ENCODE data around the gene RERG.

Gene RERG

GRCh38 chr12:15193946-15194345 lies 27.3 kb downstream of the RERG start:
- TF ChIP-seq, protein P1, sequence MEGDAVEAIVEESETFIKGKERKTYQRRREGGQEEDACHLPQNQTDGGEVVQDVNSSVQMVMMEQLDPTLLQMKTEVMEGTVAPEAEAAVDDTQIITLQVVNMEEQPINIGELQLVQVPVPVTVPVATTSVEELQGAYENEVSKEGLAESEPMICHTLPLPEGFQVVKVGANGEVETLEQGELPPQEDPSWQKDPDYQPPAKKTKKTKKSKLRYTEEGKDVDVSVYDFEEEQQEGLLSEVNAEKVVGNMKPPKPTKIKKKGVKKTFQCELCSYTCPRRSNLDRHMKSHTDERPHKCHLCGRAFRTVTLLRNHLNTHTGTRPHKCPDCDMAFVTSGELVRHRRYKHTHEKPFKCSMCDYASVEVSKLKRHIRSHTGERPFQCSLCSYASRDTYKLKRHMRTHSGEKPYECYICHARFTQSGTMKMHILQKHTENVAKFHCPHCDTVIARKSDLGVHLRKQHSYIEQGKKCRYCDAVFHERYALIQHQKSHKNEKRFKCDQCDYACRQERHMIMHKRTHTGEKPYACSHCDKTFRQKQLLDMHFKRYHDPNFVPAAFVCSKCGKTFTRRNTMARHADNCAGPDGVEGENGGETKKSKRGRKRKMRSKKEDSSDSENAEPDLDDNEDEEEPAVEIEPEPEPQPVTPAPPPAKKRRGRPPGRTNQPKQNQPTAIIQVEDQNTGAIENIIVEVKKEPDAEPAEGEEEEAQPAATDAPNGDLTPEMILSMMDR (IDR thresholded peaks at IDR 0.05; ENCODE audit: low read depth, low read length): no peak
- Histone ChIP-seq H3K36me3 (0 out of 2 replicates have a peak, but pooled peaks cover 3% of the 10 kb centered on the region), H3K27me3 (no peaks in the 10 kb centered on the region), H3K4me3 (ENCODE audit: low read depth, low read length) (no peak overlapping the region), H3K4me1 (peaks cover 20% of the 10 kb centered on the region), H3K9me3 (no peaks in the 10 kb centered on the region)
- DNase-seq: no peak

GRCh38 chr12:15192720-15193119 lies 28.5 kb downstream of the RERG start:
- no peak for DNase-seq
- Histone ChIP-seq H3K27me3 (no peaks in the 10 kb centered on the region), H3K4me3 (ENCODE audit: low read depth, low read length) (no peak overlapping the region), H3K36me3 (0 out of 2 replicates have a peak, but pooled peaks cover under 1% of the 10 kb centered on the region), H3K4me1 (peaks cover 26% of the 10 kb centered on the region), H3K9me3 (no peaks in the 10 kb centered on the region)
- TF ChIP-seq, protein P1 (IDR thresholded peaks at IDR 0.05; ENCODE audit: low read depth, low read length): no peak

DNA sequence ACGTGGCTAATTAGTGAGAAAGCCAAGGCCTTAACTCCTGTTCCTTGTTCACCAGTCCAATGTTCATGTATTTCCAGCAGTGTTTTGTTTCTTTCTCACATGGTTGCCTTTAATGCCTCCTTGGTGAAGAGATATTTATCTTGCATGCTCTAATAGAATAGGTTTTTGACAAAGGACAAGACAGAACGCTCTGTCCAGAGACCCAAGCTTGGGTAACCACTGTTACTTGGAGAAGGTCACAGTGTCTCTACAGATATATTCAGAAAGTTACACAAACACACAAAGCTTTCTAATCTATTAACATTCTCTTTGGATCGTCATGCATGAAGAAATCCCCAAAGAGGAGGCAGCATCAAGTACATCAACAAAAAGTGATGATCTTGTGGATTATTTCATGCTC lies 33.1 kb downstream of the RERG start:
- Histone ChIP-seq H3K9me3 (no peaks in the 10 kb centered on the region), H3K4me3 (ENCODE audit: low read depth, low read length) (no peak overlapping the region), H3K27me3 (no peaks in the 10 kb centered on the region), H3K36me3 (no peaks in the 10 kb centered on the region), H3K4me1 (peaks cover 41% of the 10 kb centered on the region)
- no peak for DNase-seq
- TF ChIP-seq, protein P1 (IDR thresholded peaks at IDR 0.05; ENCODE audit: low read depth, low read length): no peak

DNA sequence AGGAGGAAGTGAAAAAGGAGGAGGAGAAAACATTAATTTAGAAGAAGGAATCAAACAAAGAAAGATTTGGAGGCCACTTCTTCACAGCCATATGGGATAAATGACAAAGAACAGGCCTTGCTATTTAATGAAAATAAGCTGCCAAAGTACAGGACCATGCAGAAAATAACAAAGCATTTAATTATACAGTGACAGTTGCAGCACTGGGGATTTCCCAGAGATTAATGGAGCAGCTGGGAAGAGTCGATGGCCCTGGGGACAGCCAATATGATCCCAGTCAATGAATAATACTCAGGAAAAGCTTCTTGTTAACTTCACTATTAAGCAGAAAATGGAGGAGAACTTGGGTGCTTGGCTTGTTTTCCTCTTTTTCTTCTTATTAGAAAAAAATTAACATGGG lies 34.6 kb downstream of the RERG start:
- 0 out of 2 replicates have a peak overlapping the region, but pooled peaks have one; percentile 8 for H3K4me3 ChIP-seq (ENCODE audit: low read depth, low read length)
- DNase-seq: peak; percentile 77
- no peaks in the 10 kb centered on the region for H3K27me3 ChIP-seq
- no peaks in the 10 kb centered on the region for H3K36me3 ChIP-seq
- peaks cover 48% of the 10 kb centered on the region for H3K4me1 ChIP-seq
- TF ChIP-seq, protein P1 (IDR thresholded peaks at IDR 0.05; ENCODE audit: low read depth, low read length): no peak
- H3K9me3 ChIP-seq: no peaks in the 10 kb centered on the region

DNA sequence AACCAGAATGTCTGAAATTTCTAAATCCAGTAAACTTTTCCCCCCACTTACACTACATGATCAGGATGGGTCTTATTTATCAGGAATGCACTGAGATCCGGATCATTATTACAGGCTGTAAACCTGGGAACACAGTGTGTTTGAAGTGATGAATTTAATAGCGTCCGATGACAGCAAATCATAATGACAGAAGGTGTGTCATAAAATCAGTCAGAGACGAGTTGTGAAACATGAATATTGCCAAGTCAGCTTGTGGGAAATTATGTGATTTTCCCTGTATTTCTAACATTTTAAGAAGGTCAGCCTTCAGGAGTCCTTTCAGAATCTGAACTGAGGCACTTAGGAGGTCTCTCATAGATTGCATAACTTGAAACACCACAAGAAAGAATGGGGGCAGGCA lies 36.7 kb downstream of the RERG start:
- H3K9me3 ChIP-seq: no peaks in the 10 kb centered on the region
- TF ChIP-seq, protein P1 (IDR thresholded peaks at IDR 0.05; ENCODE audit: low read depth, low read length): no peak
- peaks cover 67% of the 10 kb centered on the region for H3K4me1 ChIP-seq
- DNase-seq: no peak
- no peaks in the 10 kb centered on the region for H3K36me3 ChIP-seq
- no peaks in the 10 kb centered on the region for H3K27me3 ChIP-seq
- no peak overlapping the region for H3K4me3 ChIP-seq (ENCODE audit: low read depth, low read length)

GRCh38 chr12:15183821-15184220 lies 37.4 kb downstream of the RERG start:
- Histone ChIP-seq H3K4me1 (peaks cover 73% of the 10 kb centered on the region), H3K4me3 (ENCODE audit: low read depth, low read length) (no peak overlapping the region), H3K9me3 (no peaks in the 10 kb centered on the region), H3K27me3 (no peaks in the 10 kb centered on the region), H3K36me3 (no peaks in the 10 kb centered on the region)
- TF ChIP-seq, protein P1 (IDR thresholded peaks at IDR 0.05; ENCODE audit: low read depth, low read length): no peak
- no peak for DNase-seq

Data from BE2C (cell line).